Gastrocnemius medialis (tissue), 4 donors: ENCODE data around the gene LMX1B. TPM values are rescaled to one million over a fixed set of nuclear protein-coding genes. Genes with fewer than 3 reads are reported as not detected.

Experiments used
- ATAC-seq, 2 donors: fragments of 150-250 bp; one replicate each; pipeline ENCODE4 v1.9.1; 2016
- DNase-seq, 2 donors: peaks; one replicate each; pipeline ENCODE4 v3.0.0-alpha.2; 2019
- H3K27ac ChIP-seq, 4 donors: fragments of 200-600 bp; sonication (generic); 1 replicate in 1 of 4; 2 replicates in 3 of 4; pipeline ENCODE4 v1.5.1; 2016 to 2018; ENCODE audit warnings: mild to moderate bottlenecking in 2 of 4, moderate library complexity in 1 of 4
- H3K27me3 ChIP-seq, 3 donors: fragments of 200-600 bp; sonication (generic) in 2 of 3; 1 replicate in 1 of 3; 2 replicates in 2 of 3; pipeline versions ENCODE4 v1.5.1 to v1.6.0; 2016 to 2019; ENCODE audit warnings: mild to moderate bottlenecking in 1 of 3, moderate library complexity in 1 of 3
- H3K36me3 ChIP-seq, 2 donors: fragments of 200-600 bp; sonication (generic) in 1 of 2; one replicate each; pipeline ENCODE4 v1.5.1; 2017 to 2018
- H3K4me1 ChIP-seq, 2 donors: fragments of 200-600 bp; sonication (generic) in 1 of 2; one replicate each; pipeline ENCODE4 v1.5.1; 2016 to 2017; ENCODE audit warnings: mild to moderate bottlenecking in 2 of 2
- H3K4me3 ChIP-seq, 4 donors: fragments of 200-600 bp; sonication (generic) in 3 of 4; 1 replicate in 1 of 4; 2 replicates in 3 of 4; pipeline ENCODE4 v1.5.1; 2016 to 2019; ENCODE audit warnings: mild to moderate bottlenecking in 2 of 4
- H3K9me3 ChIP-seq, 3 donors: fragments of 200-600 bp; sonication (generic) in 2 of 3; 1 replicate in 1 of 3; 2 replicates in 2 of 3; pipeline ENCODE4 v1.5.1; 2016 to 2019
- POLR2A ChIP-seq, 2 donors: fragments of 450-650 bp; IDR thresholded peaks; one replicate each; pipeline ENCODE4 v1.6.1; 2017; ENCODE audit warnings: antibody characterized with exemption in 2 of 2, mild to moderate bottlenecking in 2 of 2, moderate library complexity in 2 of 2
- in situ Hi-C, 4 donors: fragments of 200-750 bp; cut with MboI; loops; one replicate each; pipeline versions ENCODE4 v1.15.0 to v1.8.0; 2017; ENCODE audit warnings: low sequenced_read_pairs in 4 of 4
- intact Hi-C: fragments of 100-400 bp; cut with DNase I; formaldehyde crosslinking; loops from one replicate; pipeline ENCODE4 v1.15.1; 2023; ENCODE audit warnings: low total_unique reads
- total RNA-seq, 4 donors: library from RNA; depleted of rRNA; stranded (reverse); fragments of >200 nt; gene quantifications; one replicate each; pipeline versions ENCODE4 v1.1.0 to v1.2.3, GENCODE V29; 2016
- TF ChIP-seq, protein P1 (sequence below), 5 experiments: fragments of 450-650 bp in 3 of 5; fragments of 200-600 bp in 2 of 5; sonication (generic) in 2 of 5; IDR thresholded peaks in 4 of 5; conservative IDR thresholded peaks in 1 of 5; 1 replicate in 4 of 5; 2 replicates in 1 of 5; pipeline ENCODE4 v1.5.1; 2016 to 2019; ENCODE audit warnings: antibody characterized with exemption in 5 of 5, mild to moderate bottlenecking in 3 of 5, moderate library complexity in 3 of 5

LMX1B gene
- total RNA-seq, 4 donors from 2014 or later, result 0.31 to 0.46 (median 0.35) TPM; not detected in 1

DNA sequence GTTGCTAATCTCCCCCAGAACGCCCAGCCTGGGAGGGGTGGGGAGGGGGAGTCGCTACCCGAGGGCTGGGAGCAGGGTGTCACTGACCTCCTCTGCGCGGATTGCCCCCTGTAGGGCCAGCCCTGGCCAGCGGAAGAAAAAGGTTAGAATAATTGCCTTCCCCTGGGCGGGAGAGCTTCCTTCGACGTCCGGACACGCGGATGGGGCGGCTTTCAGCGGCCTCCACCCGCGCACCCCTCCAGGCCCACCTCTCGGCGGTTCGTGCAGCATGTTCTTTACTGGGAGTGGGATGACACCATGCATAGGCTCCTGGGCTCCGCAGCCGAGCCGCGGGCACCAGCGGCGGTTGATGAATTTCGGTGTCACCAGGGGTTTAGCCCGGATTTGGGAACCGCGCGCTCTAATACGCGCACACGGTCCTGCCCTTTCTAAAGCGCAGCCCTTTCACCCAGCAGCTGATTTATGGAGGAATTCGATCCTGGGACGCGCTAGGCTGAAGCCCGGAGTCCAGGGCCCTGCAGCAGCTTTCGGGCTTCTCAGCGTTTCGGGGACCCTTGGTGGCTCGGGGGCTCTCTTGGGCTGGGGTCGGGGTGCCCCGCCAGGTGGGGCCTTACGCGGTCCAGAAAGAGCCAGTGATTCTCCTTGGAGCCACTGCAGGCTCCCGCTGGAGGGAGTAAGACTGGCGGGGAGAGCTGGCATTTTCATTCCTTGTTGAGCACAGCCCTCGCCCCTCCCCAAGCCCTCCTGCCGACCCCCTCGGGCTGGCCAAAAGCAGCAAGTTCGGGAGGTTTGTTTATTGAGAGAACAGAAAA, 10.1 kb downstream of the LMX1B start:
- DNase-seq (no peak), ATAC-seq (no peak)
- no peak overlapping the region for H3K27ac ChIP-seq
- peaks cover 67 to 82% (median 74%) of the 10 kb centered on the region in 3 donors for H3K27me3 ChIP-seq
- H3K4me3 ChIP-seq, result no peak overlapping the region
- no peaks in the 10 kb centered on the region for H3K36me3 ChIP-seq
- intact Hi-C loops, result no loop called here
- TF ChIP-seq, protein P1, sequence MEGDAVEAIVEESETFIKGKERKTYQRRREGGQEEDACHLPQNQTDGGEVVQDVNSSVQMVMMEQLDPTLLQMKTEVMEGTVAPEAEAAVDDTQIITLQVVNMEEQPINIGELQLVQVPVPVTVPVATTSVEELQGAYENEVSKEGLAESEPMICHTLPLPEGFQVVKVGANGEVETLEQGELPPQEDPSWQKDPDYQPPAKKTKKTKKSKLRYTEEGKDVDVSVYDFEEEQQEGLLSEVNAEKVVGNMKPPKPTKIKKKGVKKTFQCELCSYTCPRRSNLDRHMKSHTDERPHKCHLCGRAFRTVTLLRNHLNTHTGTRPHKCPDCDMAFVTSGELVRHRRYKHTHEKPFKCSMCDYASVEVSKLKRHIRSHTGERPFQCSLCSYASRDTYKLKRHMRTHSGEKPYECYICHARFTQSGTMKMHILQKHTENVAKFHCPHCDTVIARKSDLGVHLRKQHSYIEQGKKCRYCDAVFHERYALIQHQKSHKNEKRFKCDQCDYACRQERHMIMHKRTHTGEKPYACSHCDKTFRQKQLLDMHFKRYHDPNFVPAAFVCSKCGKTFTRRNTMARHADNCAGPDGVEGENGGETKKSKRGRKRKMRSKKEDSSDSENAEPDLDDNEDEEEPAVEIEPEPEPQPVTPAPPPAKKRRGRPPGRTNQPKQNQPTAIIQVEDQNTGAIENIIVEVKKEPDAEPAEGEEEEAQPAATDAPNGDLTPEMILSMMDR (IDR thresholded peaks at IDR 0.05 in 4 of 5, conservative IDR thresholded peaks at IDR 0.05 in 1 of 5), result no peak
- TF ChIP-seq POLR2A (IDR thresholded peaks at IDR 0.05), result no peak
- no peaks in the 10 kb centered on the region for H3K9me3 ChIP-seq
- in situ Hi-C loops, result no loop called here
- peaks cover 7 to 18% of the 10 kb centered on the region in 2 donors for H3K4me1 ChIP-seq

DNA sequence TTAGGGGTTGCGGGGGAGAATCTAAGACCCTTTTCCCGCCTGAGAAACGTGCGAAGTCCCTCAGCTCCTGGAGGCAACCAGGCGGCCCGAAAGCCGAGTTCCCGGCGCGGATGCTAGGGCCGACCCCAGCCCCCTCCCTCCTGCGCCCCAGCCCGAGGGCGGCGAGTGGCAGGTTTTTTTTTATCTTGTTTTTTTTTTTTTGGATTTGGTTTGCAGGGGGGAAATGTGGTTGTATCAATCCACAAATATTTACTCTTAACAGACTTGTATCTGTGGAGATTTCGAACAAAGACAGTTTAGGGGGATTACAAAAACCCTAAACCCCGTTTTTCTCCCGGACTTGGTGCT, 10.7 kb downstream of the LMX1B start:
- no peak for TF ChIP-seq POLR2A (IDR thresholded peaks at IDR 0.05)
- TF ChIP-seq, protein P1 (IDR thresholded peaks at IDR 0.05 in 4 of 5, conservative IDR thresholded peaks at IDR 0.05 in 1 of 5), result no peak
- Histone ChIP-seq H3K4me3 (no peak overlapping the region), H3K27me3 (peaks cover 63 to 82% (median 72%) of the 10 kb centered on the region in 3 donors), H3K4me1 (peaks cover 7 to 18% of the 10 kb centered on the region in 2 donors), H3K9me3 (no peaks in the 10 kb centered on the region), H3K36me3 (no peaks in the 10 kb centered on the region), H3K27ac (no peak overlapping the region)
- ATAC-seq (no peak), DNase-seq (no peak)
- intact Hi-C loops (no loop called here), in situ Hi-C loops (no loop called here)

DNA sequence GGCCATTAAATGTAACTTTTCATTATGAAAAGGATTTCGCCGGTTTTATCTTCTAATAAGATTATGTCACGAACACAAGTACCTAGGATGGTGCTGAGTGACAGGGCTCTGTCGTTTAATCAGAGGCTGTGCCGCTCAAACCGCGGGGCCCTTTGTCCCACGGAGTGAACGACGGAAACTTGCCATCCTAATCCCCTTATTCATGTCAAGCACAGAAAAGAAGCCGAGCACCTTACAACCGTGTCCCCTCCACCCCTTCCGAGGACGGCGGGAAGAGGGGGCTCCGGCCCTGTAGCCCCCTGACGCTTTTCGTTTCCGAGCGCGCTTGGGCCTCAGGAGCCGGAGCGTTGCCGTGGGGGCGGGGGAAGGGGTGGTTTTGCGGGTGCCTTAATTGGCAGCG, 11.2 kb downstream of the LMX1B start:
- peaks cover 63 to 80% (median 69%) of the 10 kb centered on the region in 3 donors for H3K27me3 ChIP-seq
- H3K27ac ChIP-seq, result no peak overlapping the region
- no peaks in the 10 kb centered on the region for H3K36me3 ChIP-seq
- peak overlapping the region in 1 of 4 donors; percentile 21 for H3K4me3 ChIP-seq
- TF ChIP-seq POLR2A (IDR thresholded peaks at IDR 0.05), result no peak
- TF ChIP-seq, protein P1 (IDR thresholded peaks at IDR 0.05 in 4 of 5, conservative IDR thresholded peaks at IDR 0.05 in 1 of 5), result no peak
- intact Hi-C loops (no loop called here), in situ Hi-C loops (no loop called here)
- no peaks in the 10 kb centered on the region for H3K9me3 ChIP-seq
- DNase-seq (no peak), ATAC-seq (no peak)
- peaks cover 7 to 18% of the 10 kb centered on the region in 2 donors for H3K4me1 ChIP-seq

DNA sequence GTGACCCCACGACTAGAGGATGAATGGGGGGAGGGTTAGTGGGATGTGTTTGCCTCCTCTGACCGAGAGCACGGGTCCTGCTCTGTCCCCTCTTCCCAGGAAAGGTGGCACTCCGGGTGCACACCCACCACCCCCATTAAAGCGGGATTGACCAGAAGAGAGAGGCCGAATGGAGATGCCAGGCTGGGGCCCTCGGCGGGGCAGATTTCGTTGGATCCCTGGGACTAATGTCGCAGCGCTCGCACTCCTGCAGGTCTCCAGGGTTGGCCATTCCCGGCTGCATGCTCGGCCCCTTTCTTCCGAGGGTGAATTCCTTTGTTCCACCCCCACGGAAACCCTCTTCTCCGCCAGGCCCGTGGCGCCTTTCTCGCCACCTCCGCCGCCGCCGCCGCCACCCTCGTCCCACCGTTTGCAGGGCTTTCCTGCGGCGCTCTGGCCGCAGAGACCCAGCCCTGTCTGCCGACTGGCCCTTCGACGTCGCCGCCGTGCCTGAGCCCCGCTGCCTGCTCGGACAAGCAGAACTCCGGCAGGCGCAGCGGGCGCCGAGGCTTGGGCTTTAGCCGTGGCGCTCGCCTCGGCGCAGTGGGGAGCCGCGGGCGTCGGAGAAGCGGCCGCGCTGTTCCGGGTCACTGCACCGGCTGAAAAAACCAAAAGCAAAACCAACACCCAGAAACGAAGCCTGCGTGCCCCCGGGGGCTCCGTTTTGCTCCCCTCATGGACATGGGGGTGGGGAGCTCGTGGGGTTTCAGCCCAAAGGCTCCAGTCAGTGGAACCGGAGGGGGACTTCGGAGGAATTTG, 11.8 kb downstream of the LMX1B start:
- Histone ChIP-seq H3K4me1 (peaks cover 7 to 18% of the 10 kb centered on the region in 2 donors), H3K27me3 (peaks cover 68 to 80% (median 73%) of the 10 kb centered on the region in 3 donors), H3K4me3 (peak overlapping the region; percentile 32 to 53 (median 46)), H3K9me3 (no peaks in the 10 kb centered on the region), H3K27ac (no peak overlapping the region), H3K36me3 (no peaks in the 10 kb centered on the region)
- TF ChIP-seq POLR2A (IDR thresholded peaks at IDR 0.05), result no peak
- TF ChIP-seq, protein P1 (IDR thresholded peaks at IDR 0.05 in 4 of 5, conservative IDR thresholded peaks at IDR 0.05 in 1 of 5), result no peak
- ATAC-seq, result no peak
- in situ Hi-C loops, result no loop called here
- no peak for DNase-seq
- intact Hi-C loops, result no loop called here
